B cell (primary cell): ENCODE data around the gene CRNKL1. TPM values are rescaled to one million over a fixed set of nuclear protein-coding genes. Genes with fewer than 3 reads are reported as not detected.

Experiments used
- ATAC-seq: fragments of 200-7000 bp; cut with Tn5 transposase; one replicate; pipeline ENCODE4 v1.10.0; 2021; ENCODE audit warnings: low read depth, mild to moderate bottlenecking, moderate number of reproducible peaks, moderate library complexity
- CTCF ChIA-PET: fragments of 350-600 bp; sonication (Branson Sonifier 250); formaldehyde crosslinking; loops from one replicate; lab custom pipeline; 2021; ENCODE audit warnings: antibody characterized with exemption, inconsistent platforms; lab: Charles Lee
- POLR2A ChIA-PET: fragments of 350-600 bp; sonication (Branson Sonifier 250); formaldehyde crosslinking; loops from one replicate; lab custom pipeline; 2021; ENCODE audit warnings: antibody characterized with exemption; lab: Charles Lee
- DNase-seq: peaks from one replicate; pipeline ENCODE4 v3.0.0; 2013
- H2AFZ ChIP-seq: 2 replicates; pipeline ENCODE4 v1.6.1; 2012; ENCODE audit warnings: mild to moderate bottlenecking, low read depth, low read length; ENCODE audit not compliant: insufficient read depth, poor library complexity, severe bottlenecking
- H3K27ac ChIP-seq, 2 donors: 1 replicate in 1 of 2; 2 replicates in 1 of 2; pipeline ENCODE4 v1.5.1; 2012 to 2013; ENCODE audit warnings: low read length in 2 of 2, mild to moderate bottlenecking in 2 of 2, moderate library complexity in 1 of 2
- H3K27me3 ChIP-seq, 4 experiments: fragments of 200-600 bp in 1 of 4; sonication (generic) in 1 of 4; replicated peaks in 1 of 4; 1 replicate in 2 of 4; 2 replicates in 2 of 4; pipeline versions ENCODE4 v1.6.1 to v1.7.0; 2013 to 2016; ENCODE audit warnings: low read length in 3 of 4, mild to moderate bottlenecking in 2 of 4, mixed read lengths in 1 of 4, moderate library complexity in 1 of 4; ENCODE audit not compliant: insufficient read depth in 4 of 4, control insufficient read depth in 3 of 4; ENCODE audit errors: control extremely low read depth in 1 of 4
- H3K36me3 ChIP-seq, 2 experiments: replicated peaks in 1 of 2; 1 replicate in 1 of 2; 2 replicates in 1 of 2; pipeline versions ENCODE4 v1.6.1 to v1.7.1; 2013; ENCODE audit warnings: low read length in 1 of 2; ENCODE audit not compliant: insufficient read depth in 2 of 2, control insufficient read depth in 1 of 2; ENCODE audit errors: control extremely low read depth in 1 of 2, extremely low read depth in 1 of 2
- H3K4me1 ChIP-seq, 2 donors: fragments of 200-600 bp in 1 of 2; sonication (generic) in 1 of 2; 1 replicate in 1 of 2; 2 replicates in 1 of 2; pipeline versions ENCODE4 v1.5.1 to v1.6.1; 2013 to 2017; ENCODE audit warnings: low read length in 2 of 2; ENCODE audit not compliant: control insufficient read depth in 2 of 2, insufficient read depth in 2 of 2
- H3K4me2 ChIP-seq: replicated peaks from 2 replicates; pipeline ENCODE3; 2012; ENCODE audit warnings: mild to moderate bottlenecking, low read depth, low read length; ENCODE audit not compliant: poor library complexity, severe bottlenecking
- H3K4me3 ChIP-seq, 5 experiments: fragments of 200-600 bp in 1 of 5; sonication (generic) in 1 of 5; 1 replicate in 3 of 5; 2 replicates in 2 of 5; pipeline versions ENCODE4 v1.5.1 to v1.7.0; 2011 to 2016; ENCODE audit warnings: low read length in 4 of 5, mild to moderate bottlenecking in 4 of 5, low read depth in 2 of 5, control low read depth in 1 of 5, moderate library complexity in 1 of 5; ENCODE audit not compliant: insufficient read depth in 1 of 5; ENCODE audit errors: control extremely low read depth in 1 of 5, extremely low read depth in 1 of 5
- H3K79me2 ChIP-seq: fragments of 200-600 bp; sonication (generic); one replicate; pipeline ENCODE4 v1.6.0; 2016; ENCODE audit warnings: low read length; ENCODE audit not compliant: control insufficient read depth, insufficient read depth
- H3K9ac ChIP-seq: fragments of 200-600 bp; sonication (generic); 2 replicates; pipeline ENCODE4 v1.6.1; 2017; ENCODE audit warnings: mild to moderate bottlenecking, low read length, moderate library complexity
- H3K9me3 ChIP-seq, 3 donors: one replicate each; pipeline versions ENCODE4 v1.6.1 to v1.7.1; 2013; ENCODE audit warnings: low read length in 2 of 3; ENCODE audit not compliant: control insufficient read depth in 2 of 3, insufficient read depth in 1 of 3; ENCODE audit errors: control extremely low read depth in 1 of 3
- H4K20me1 ChIP-seq: 2 replicates; pipeline ENCODE4 v1.6.0; 2012; ENCODE audit warnings: mild to moderate bottlenecking, low read length; ENCODE audit not compliant: insufficient read depth, control insufficient read depth, poor library complexity, severe bottlenecking
- H3K27ac Mint-ChIP-seq: one replicate; pipeline ENCODE4 v1.8.0; 2021; ENCODE audit warnings: mixed read lengths
- H3K27me3 Mint-ChIP-seq: one replicate; pipeline ENCODE4 v1.8.0; 2021; ENCODE audit warnings: mixed read lengths
- H3K4me1 Mint-ChIP-seq: one replicate; pipeline ENCODE4 v1.8.0; 2021; ENCODE audit warnings: mixed read lengths
- H3K4me3 Mint-ChIP-seq: one replicate; pipeline ENCODE4 v1.8.0; 2021; ENCODE audit warnings: mixed read lengths
- H3K9me3 Mint-ChIP-seq: one replicate; pipeline ENCODE4 v1.8.0; 2022; ENCODE audit warnings: mixed read lengths; ENCODE audit not compliant: insufficient read depth
- CTCF ChIP-seq: fragments of 200-600 bp; IDR thresholded peaks from one replicate; pipeline ENCODE4 v1.8.0; 2022; ENCODE audit warnings: antibody characterized with exemption, mild to moderate bottlenecking
- EZH2 ChIP-seq: IDR thresholded peaks from 2 replicates; pipeline ENCODE4 v1.6.1; 2012; ENCODE audit warnings: borderline replicate concordance, low read depth, mild to moderate bottlenecking, moderate library complexity, low read length; ENCODE audit not compliant: insufficient read depth, poor library complexity, severe bottlenecking
- WGBS: methylation state at CpG from one replicate; pipeline ENCODE4 v1.1.5; 2013; ENCODE audit warnings: missing lambda C conversion rate; ENCODE audit not compliant: insufficient coverage; 5-methylcytosine and 5-hydroxymethylcytosine counted together
- intact Hi-C: fragments of 100-400 bp; cut with micrococcal nuclease; formaldehyde crosslinking; loops from one replicate; pipeline ENCODE4 v1.10.0; 2022
- polyA plus RNA-seq: library from polyadenylated mRNA; depleted of rRNA; stranded (reverse); fragments of >200 nt; gene quantifications from 2 replicates; pipeline ENCODE4 v1.2.3, GENCODE V29; 2012
- total RNA-seq, 2 donors: library from RNA; stranded (reverse); fragments of 120-200 nt in 1 of 2; gene quantifications; 1 replicate in 1 of 2; 2 replicates in 1 of 2; pipeline versions ENCODE4 v1.2.3 to v1.2.4, GENCODE V29; 2013 to 2022

CRNKL1 gene
- total and polyA plus RNA-seq, 2 donors (not counting 1 experiment from before 2014, with no cell fraction given): 3.9 to 25.5 TPM

GRCh38 chr20:20010639-20011500, 41.4 kb downstream of the CRNKL1 start:
- Histone ChIP-seq H3K4me2 (no peak overlapping the region), H3K27ac (no peak overlapping the region), H3K9me3 (no peaks in the 10 kb centered on the region), H2AFZ (no peak overlapping the region), H3K4me1 (no peaks in the 10 kb centered on the region), H3K79me2 (peaks cover 8% of the 10 kb centered on the region), H3K9ac (no peak overlapping the region), H3K36me3 (no peaks in the 10 kb centered on the region), H4K20me1 (no peaks in the 10 kb centered on the region), H3K27me3 (peaks cover 0 to 11% (median 5%) of the 10 kb centered on the region in 4 experiments), H3K4me3 (no peak overlapping the region)
- ChIA-PET POLR2A (no interaction called here), CTCF (no interaction called here)
- intact Hi-C loops: loop anchor here (10.0 kb wide), 3 partner anchors 196 to 1726 kb away; partner anchors contain the start of genes SMIM26 and ZNF133
- H3K27me3 Mint-ChIP-seq: peaks cover 26% of the 10 kb centered on the region
- ATAC-seq: no peak
- H3K4me1 Mint-ChIP-seq: no peaks in the 10 kb centered on the region
- TF ChIP-seq EZH2 (no peak), CTCF (no peak)
- no peak overlapping the region for H3K27ac Mint-ChIP-seq
- no peaks in the 10 kb centered on the region for H3K9me3 Mint-ChIP-seq
- WGBS: 80% methylated on average over 1 of the region's 4 CpGs
- DNase-seq: no peak
- no peak overlapping the region for H3K4me3 Mint-ChIP-seq

GRCh38 chr20:20009784-20010253, 42.4 kb downstream of the CRNKL1 start:
- 81% methylated on average over 11 of the region's 14 CpGs for WGBS
- no peak overlapping the region for H2AFZ ChIP-seq
- Mint-ChIP-seq H3K9me3 (no peaks in the 10 kb centered on the region), H3K4me3 (no peak overlapping the region), H3K4me1 (no peaks in the 10 kb centered on the region), H3K27ac (no peak overlapping the region), H3K27me3 (peaks cover 31% of the 10 kb centered on the region)
- H3K4me2 ChIP-seq: no peak overlapping the region
- no peaks in the 10 kb centered on the region for H3K36me3 ChIP-seq
- H3K79me2 ChIP-seq: no peaks in the 10 kb centered on the region
- H4K20me1 ChIP-seq: no peaks in the 10 kb centered on the region
- ATAC-seq (no peak), DNase-seq (no peak)
- no peak overlapping the region for H3K4me3 ChIP-seq
- H3K27me3 ChIP-seq: peaks cover 0 to 21% (median 5%) of the 10 kb centered on the region in 4 experiments
- ChIA-PET CTCF (no interaction called here), POLR2A (no interaction called here)
- H3K9ac ChIP-seq: no peak overlapping the region
- no peak overlapping the region for H3K27ac ChIP-seq
- H3K4me1 ChIP-seq: no peaks in the 10 kb centered on the region
- no peaks in the 10 kb centered on the region for H3K9me3 ChIP-seq
- TF ChIP-seq CTCF (no peak), EZH2 (no peak)
- intact Hi-C loops: loop anchor here (10.0 kb wide), 3 partner anchors 195 to 1725 kb away; partner anchors contain the start of genes SMIM26 and ZNF133
